ENCODE measurements around the gene ADCYAP1R1. TPM values are rescaled to one million over a fixed set of nuclear protein-coding genes. Genes with fewer than 3 reads are reported as not detected.
A peak's percentile ranks its signal among the peaks of the same experiment; 100 is the strongest.

The ADCYAP1R1 gene
- polyA plus RNA-seq, 3 donors: not detected

DNA sequence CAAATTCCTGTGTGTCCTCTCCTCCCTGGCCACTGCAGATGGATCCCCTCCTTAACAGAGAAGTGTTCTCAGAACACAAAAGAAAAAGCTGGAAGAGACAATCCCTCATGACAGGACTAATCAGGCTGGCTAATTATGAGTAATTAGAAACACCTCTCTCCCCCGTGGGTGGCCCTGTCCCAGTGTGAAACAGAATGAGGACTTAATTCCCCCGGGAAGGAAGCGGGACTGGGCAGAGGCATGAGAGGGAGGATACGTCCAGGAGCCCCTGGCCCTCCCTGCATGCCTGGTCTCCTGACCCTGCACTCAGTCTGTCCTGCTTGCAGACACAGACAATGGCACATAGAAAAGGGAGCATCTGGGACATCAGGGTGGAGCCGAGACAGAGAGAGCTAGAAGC is 7.6 kb upstream of the ADCYAP1R1 start:
- H3K9ac ChIP-seq (ENCODE audit: insufficient read depth, low read length, poor library complexity, severe bottlenecking): no peak overlapping the region
- H3K27ac ChIP-seq (ENCODE audit: low read depth in 1 of 2, low read length in 2 of 2): no peak overlapping the region
- H3K4me1 Mint-ChIP-seq: no peaks in the 10 kb centered on the region
- H2AFZ ChIP-seq (ENCODE audit: insufficient read depth, low read depth, low read length, poor library complexity, severe bottlenecking): no peak overlapping the region
- TF ChIP-seq, protein P1, sequence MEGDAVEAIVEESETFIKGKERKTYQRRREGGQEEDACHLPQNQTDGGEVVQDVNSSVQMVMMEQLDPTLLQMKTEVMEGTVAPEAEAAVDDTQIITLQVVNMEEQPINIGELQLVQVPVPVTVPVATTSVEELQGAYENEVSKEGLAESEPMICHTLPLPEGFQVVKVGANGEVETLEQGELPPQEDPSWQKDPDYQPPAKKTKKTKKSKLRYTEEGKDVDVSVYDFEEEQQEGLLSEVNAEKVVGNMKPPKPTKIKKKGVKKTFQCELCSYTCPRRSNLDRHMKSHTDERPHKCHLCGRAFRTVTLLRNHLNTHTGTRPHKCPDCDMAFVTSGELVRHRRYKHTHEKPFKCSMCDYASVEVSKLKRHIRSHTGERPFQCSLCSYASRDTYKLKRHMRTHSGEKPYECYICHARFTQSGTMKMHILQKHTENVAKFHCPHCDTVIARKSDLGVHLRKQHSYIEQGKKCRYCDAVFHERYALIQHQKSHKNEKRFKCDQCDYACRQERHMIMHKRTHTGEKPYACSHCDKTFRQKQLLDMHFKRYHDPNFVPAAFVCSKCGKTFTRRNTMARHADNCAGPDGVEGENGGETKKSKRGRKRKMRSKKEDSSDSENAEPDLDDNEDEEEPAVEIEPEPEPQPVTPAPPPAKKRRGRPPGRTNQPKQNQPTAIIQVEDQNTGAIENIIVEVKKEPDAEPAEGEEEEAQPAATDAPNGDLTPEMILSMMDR (IDR thresholded peaks at IDR 0.05): no peak
- no peak overlapping the region for H3K4me3 ChIP-seq (replicated peaks in 1 of 3; ENCODE audit: low read depth in 2 of 3, low read length in 3 of 3)
- H3K36me3 ChIP-seq (replicated peaks in 1 of 2; ENCODE audit: control insufficient read depth in 1 of 2, insufficient read depth in 2 of 2, low read length in 2 of 2): no peaks in the 10 kb centered on the region
- peaks cover 12 to 30% (median 14%) of the 10 kb centered on the region in 3 donors for H3K27me3 Mint-ChIP-seq (ENCODE audit: low read depth in 3 of 3)
- no peaks in the 10 kb centered on the region for H3K9me3 Mint-ChIP-seq
- H3K4me1 ChIP-seq (ENCODE audit: control insufficient read depth in 1 of 2, insufficient read depth in 2 of 2, low read length in 2 of 2): no peaks in the 10 kb centered on the region
- H3K27ac Mint-ChIP-seq: peak overlapping the region in 1 of 7 donors; percentile 23
- H3K4me3 Mint-ChIP-seq: no peak overlapping the region
- peaks cover 0 to 10% of the 10 kb centered on the region in 2 donors for H3K27me3 ChIP-seq (ENCODE audit: control insufficient read depth in 2 of 2, insufficient read depth in 2 of 2, low read length in 2 of 2)
- no peak overlapping the region for H3K4me2 ChIP-seq (replicated peaks; ENCODE audit: extremely low read depth, low read length, poor library complexity, severe bottlenecking)
- intact Hi-C loops (cut with micrococcal nuclease): no loop called here
- H3K9me3 ChIP-seq (replicated peaks in 1 of 2; ENCODE audit: control insufficient read depth in 1 of 2, insufficient read depth in 1 of 2, low read length in 2 of 2): no peaks in the 10 kb centered on the region
- no peaks in the 10 kb centered on the region for H3K36me3 Mint-ChIP-seq
- H4K20me1 ChIP-seq (ENCODE audit: insufficient read depth, low read length): no peaks in the 10 kb centered on the region
- no peaks in the 10 kb centered on the region for H3K79me2 ChIP-seq (ENCODE audit: insufficient read depth, low read length)
- WGBS (ENCODE audit: insufficient coverage): 78% methylated on average over 3 of the region's 5 CpGs
- DNase-seq: no peak

DNA sequence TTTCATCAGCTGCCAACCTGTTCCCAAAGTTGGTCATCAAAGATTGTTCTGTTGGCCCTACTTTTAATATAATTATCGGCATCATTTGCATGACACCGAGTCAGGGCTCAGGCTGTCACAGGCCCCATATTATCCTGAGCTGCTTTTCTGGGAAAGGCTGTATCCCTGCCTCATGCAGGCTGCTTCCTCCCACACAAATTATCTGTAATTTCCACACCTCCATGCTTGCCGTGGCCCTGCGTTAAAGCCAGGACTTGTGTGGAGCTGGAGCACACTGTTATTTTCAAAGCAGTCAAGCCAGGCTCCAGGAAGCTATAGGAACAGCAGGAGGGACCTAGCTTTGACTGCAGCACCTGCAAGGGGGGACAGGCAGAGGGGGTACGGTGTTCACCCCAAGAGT is 5.4 kb upstream of the ADCYAP1R1 start:
- no peak overlapping the region for H2AFZ ChIP-seq (ENCODE audit: insufficient read depth, low read depth, low read length, poor library complexity, severe bottlenecking)

More for the DNA sequence above, 5.4 kb upstream of the ADCYAP1R1 start:
- H3K27me3 Mint-ChIP-seq (ENCODE audit: low read depth in 3 of 3): peaks cover 26 to 45% (median 29%) of the 10 kb centered on the region in 3 donors
- intact Hi-C loops (cut with micrococcal nuclease): no loop called here
- no peaks in the 10 kb centered on the region for H3K36me3 ChIP-seq (replicated peaks in 1 of 2; ENCODE audit: control insufficient read depth in 1 of 2, insufficient read depth in 2 of 2, low read length in 2 of 2)
- H3K27me3 ChIP-seq (ENCODE audit: control insufficient read depth in 2 of 2, insufficient read depth in 2 of 2, low read length in 2 of 2): peaks cover 13 to 31% of the 10 kb centered on the region in 2 donors
- no peak overlapping the region for H3K27ac Mint-ChIP-seq
- no peak overlapping the region for H3K4me2 ChIP-seq (replicated peaks; ENCODE audit: extremely low read depth, low read length, poor library complexity, severe bottlenecking)
- peaks cover 0 to 4% (median 0%) of the 10 kb centered on the region in 7 donors for H3K9me3 Mint-ChIP-seq
- H3K27ac ChIP-seq (ENCODE audit: low read depth in 1 of 2, low read length in 2 of 2): no peak overlapping the region
- WGBS (ENCODE audit: insufficient coverage): 96% methylated on average over 5 of the region's 5 CpGs
- H3K4me3 Mint-ChIP-seq: no peak overlapping the region
- H3K9ac ChIP-seq (ENCODE audit: insufficient read depth, low read length, poor library complexity, severe bottlenecking): no peak overlapping the region
- no peaks in the 10 kb centered on the region for H3K79me2 ChIP-seq (ENCODE audit: insufficient read depth, low read length)
- no peaks in the 10 kb centered on the region for H3K36me3 Mint-ChIP-seq
- H3K4me1 ChIP-seq (ENCODE audit: control insufficient read depth in 1 of 2, insufficient read depth in 2 of 2, low read length in 2 of 2): no peaks in the 10 kb centered on the region
- H3K9me3 ChIP-seq (replicated peaks in 1 of 2; ENCODE audit: control insufficient read depth in 1 of 2, insufficient read depth in 1 of 2, low read length in 2 of 2): no peaks in the 10 kb centered on the region
- TF ChIP-seq, protein P1 (IDR thresholded peaks at IDR 0.05): no peak
- H4K20me1 ChIP-seq (ENCODE audit: insufficient read depth, low read length): no peaks in the 10 kb centered on the region
- H3K4me3 ChIP-seq (replicated peaks in 1 of 3; ENCODE audit: low read depth in 2 of 3, low read length in 3 of 3): no peak overlapping the region
- no peaks in the 10 kb centered on the region for H3K4me1 Mint-ChIP-seq
- DNase-seq: no peak
